OCI-LY7 (cell line): ENCODE measurements around the gene FLRT2. TPM values are rescaled to one million over a fixed set of nuclear protein-coding genes. Genes with fewer than 3 reads are reported as not detected.

ENCODE experiments used
- BruUV-seq: library from RNA; stranded (reverse); fragments of 400-500 nt; replicated peaks from 2 replicates; lab custom pipeline; 2021; lab: Mats Ljungman, UMichigan
- CTCF ChIA-PET: fragments of 300-600 bp; sonication (Branson Sonifier 250); formaldehyde crosslinking; loops from one replicate; lab custom pipeline; 2022; ENCODE audit warnings: antibody characterized with exemption; ENCODE audit not compliant: unreplicated experiment; lab: Charles Lee
- POLR2A ChIA-PET: fragments of 300-600 bp; sonication (Branson Sonifier 250); formaldehyde crosslinking; loops from one replicate; lab custom pipeline; 2022; ENCODE audit warnings: antibody characterized with exemption; lab: Charles Lee
- DNase-seq: peaks from one replicate; pipeline ENCODE4 v3.0.0-alpha.2; 2015; ENCODE audit warnings: low spot score
- H2AFZ ChIP-seq: fragments of 200-600 bp; sonication (generic), shearing (Covaris generic); 2 replicates; pipeline ENCODE4 v1.6.1; 2014; ENCODE audit warnings: mild to moderate bottlenecking, antibody characterized with exemption, low read length, moderate library complexity
- H3K27ac ChIP-seq: fragments of 200-600 bp; sonication (generic); 2 replicates; pipeline ENCODE4 v1.5.1; 2014; ENCODE audit warnings: mixed run types, low read depth, mild to moderate bottlenecking, moderate library complexity, low read length, inconsistent platforms; ENCODE audit not compliant: poor library complexity, severe bottlenecking
- H3K36me3 ChIP-seq: fragments of 200-600 bp; sonication (generic); 2 replicates; pipeline ENCODE4 v1.6.1; 2014; ENCODE audit warnings: mild to moderate bottlenecking, antibody characterized with exemption, low read length, moderate library complexity, mixed read lengths; ENCODE audit not compliant: insufficient read depth
- H3K4me1 ChIP-seq: fragments of 200-600 bp; sonication (generic); 2 replicates; pipeline ENCODE4 v1.5.1; 2014; ENCODE audit warnings: mild to moderate bottlenecking, low read length; ENCODE audit not compliant: insufficient read depth, poor library complexity, severe bottlenecking
- H3K4me2 ChIP-seq: fragments of 200-600 bp; sonication (generic); 2 replicates; pipeline ENCODE4 v1.6.1; 2014; ENCODE audit warnings: mild to moderate bottlenecking, low read length
- H3K4me3 ChIP-seq: fragments of 200-600 bp; sonication (generic); 2 replicates; pipeline ENCODE4 v1.5.1; 2014; ENCODE audit warnings: mild to moderate bottlenecking, low read depth, low read length; ENCODE audit not compliant: poor library complexity, severe bottlenecking
- H3K79me2 ChIP-seq: fragments of 200-600 bp; sonication (generic); 2 replicates; pipeline ENCODE4 v1.6.1; 2016; ENCODE audit warnings: low read depth, mild to moderate bottlenecking, low read length, moderate library complexity, mixed read lengths; ENCODE audit not compliant: insufficient read depth
- H3K9me2 ChIP-seq: fragments of 200-600 bp; sonication (generic); 2 replicates; pipeline ENCODE4 v1.6.1; 2016; ENCODE audit warnings: mild to moderate bottlenecking, low read length, mixed read lengths; ENCODE audit not compliant: insufficient read depth
- H3K9me3 ChIP-seq: fragments of 200-600 bp; sonication (generic); 2 replicates; pipeline ENCODE4 v1.6.1; 2014; ENCODE audit warnings: mild to moderate bottlenecking, mixed run types, low read length, mixed read lengths
- H4K20me1 ChIP-seq: fragments of 200-600 bp; sonication (generic); 2 replicates; pipeline ENCODE4 v1.6.1; 2014; ENCODE audit warnings: mild to moderate bottlenecking, antibody characterized with exemption, low read length, moderate library complexity, mixed read lengths; ENCODE audit not compliant: insufficient read depth
- CTCF ChIP-seq: fragments of 200-600 bp; sonication (generic); conservative IDR thresholded peaks from 2 replicates; pipeline ENCODE4 v1.5.1; 2014; ENCODE audit warnings: mild to moderate bottlenecking, antibody characterized with exemption, low read length, moderate library complexity, mixed read lengths
- EZH2phosphoT487 ChIP-seq: fragments of 200-600 bp; sonication (generic); IDR thresholded peaks from 2 replicates; pipeline ENCODE4 v1.6.1; 2018; ENCODE audit warnings: low read depth, borderline replicate concordance, mild to moderate bottlenecking, mixed run types, antibody characterized with exemption, low read length, moderate library complexity, mixed read lengths
- intact Hi-C: fragments of 100-400 bp; cut with micrococcal nuclease; formaldehyde crosslinking; loops from one replicate; pipeline ENCODE4 v1.10.0; 2022; ENCODE audit not compliant: unreplicated experiment
- total RNA-seq, 2 experiments: library from RNA; depleted of rRNA in 1 of 2; stranded (reverse); fragments of >200 nt in 1 of 2; shearing (Covaris generic) in 1 of 2; gene quantifications; 2 replicates each; pipeline ENCODE4 v1.2.3, GENCODE V29; 2014 to 2022

The FLRT2 gene
- total RNA-seq, 2 experiments from 2014 or later, result not detected

GRCh38 chr14:85695300-85695699 is 165.4 kb downstream of the FLRT2 start:
- Histone ChIP-seq H3K27ac (no peak overlapping the region), H3K4me2 (no peak overlapping the region), H3K36me3 (no peaks in the 10 kb centered on the region), H3K79me2 (no peaks in the 10 kb centered on the region), H3K4me3 (no peak overlapping the region), H3K9me2 (no peaks in the 10 kb centered on the region), H4K20me1 (no peaks in the 10 kb centered on the region), H3K4me1 (no peaks in the 10 kb centered on the region), H3K9me3 (no peaks in the 10 kb centered on the region), H2AFZ (no peak overlapping the region)
- CTCF ChIA-PET, result no interaction called here
- intact Hi-C loops, result no loop called here
- DNase-seq, result no peak
- no TSS peak for BruUV-seq
- POLR2A ChIA-PET, result no interaction called here
- TF ChIP-seq CTCF (no peak), EZH2phosphoT487 (no peak)

DNA sequence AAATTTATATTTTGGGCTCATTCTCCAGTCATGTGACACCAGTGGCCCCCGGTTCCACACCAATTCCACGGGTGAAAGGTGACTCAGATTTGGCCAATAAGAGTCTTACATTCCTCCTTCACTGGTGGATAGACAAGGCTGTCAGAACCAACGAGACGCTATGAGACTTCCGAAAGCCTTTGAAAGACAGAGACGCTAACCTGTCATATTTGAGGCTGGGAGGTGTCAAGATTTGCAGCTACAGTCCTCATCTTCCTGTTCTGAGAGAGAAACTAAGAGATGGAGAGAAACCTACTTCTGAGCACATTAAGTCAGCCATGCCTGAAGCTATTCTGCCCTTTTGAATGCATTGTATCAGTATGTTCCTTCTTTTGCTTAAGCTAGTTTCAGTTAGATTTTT is 171.2 kb downstream of the FLRT2 start:
- H3K9me3 ChIP-seq, result no peaks in the 10 kb centered on the region
- H3K79me2 ChIP-seq, result no peaks in the 10 kb centered on the region
- TF ChIP-seq CTCF (no peak), EZH2phosphoT487 (no peak)
- H2AFZ ChIP-seq, result no peak overlapping the region
- ChIA-PET POLR2A (no interaction called here), CTCF (no interaction called here)
- H3K4me1 ChIP-seq, result no peaks in the 10 kb centered on the region
- intact Hi-C loops, result no loop called here
- H3K4me2 ChIP-seq, result no peak overlapping the region
- no peaks in the 10 kb centered on the region for H3K9me2 ChIP-seq
- no peak for DNase-seq
- no peaks in the 10 kb centered on the region for H4K20me1 ChIP-seq
- H3K4me3 ChIP-seq, result no peak overlapping the region
- no peaks in the 10 kb centered on the region for H3K36me3 ChIP-seq
- BruUV-seq, result no TSS peak
- no peak overlapping the region for H3K27ac ChIP-seq

- ChIA-PET CTCF (no interaction called here), POLR2A (no interaction called here)
- Histone ChIP-seq H3K79me2 (no peaks in the 10 kb centered on the region), H3K4me3 (no peak overlapping the region), H3K9me3 (no peaks in the 10 kb centered on the region), H3K36me3 (no peaks in the 10 kb centered on the region), H3K9me2 (no peaks in the 10 kb centered on the region), H3K27ac (no peak overlapping the region), H3K4me1 (no peaks in the 10 kb centered on the region), H4K20me1 (no peaks in the 10 kb centered on the region), H2AFZ (no peak overlapping the region), H3K4me2 (no peak overlapping the region)
- no TSS peak for BruUV-seq
- DNase-seq, result no peak
- no peak for TF ChIP-seq CTCF
- TF ChIP-seq EZH2phosphoT487, result no peak
- intact Hi-C loops, result no loop called here
Observed at GRCh38 chr14:85701763-85702162, 171.8 kb downstream of the FLRT2 start.
